Neural progenitor cell (in vitro differentiated cells): ENCODE data around the gene FGF10.

Source experiments
- EZH2 ChIP-seq: fragments of 200-600 bp; sonication (generic); IDR thresholded peaks from 2 replicates; pipeline ENCODE4 v1.6.1; 2017; ENCODE audit warnings: antibody characterized with exemption, mild to moderate bottlenecking, moderate library complexity
- TF ChIP-seq, protein P1 (sequence below): fragments of 200-600 bp; sonication (generic); IDR thresholded peaks from 2 replicates; pipeline ENCODE4 v1.5.1; 2017; ENCODE audit warnings: antibody characterized with exemption, mild to moderate bottlenecking

GRCh38 chr5:44372028-44372427, 17.2 kb downstream of the FGF10 start:
- TF ChIP-seq, protein P1, sequence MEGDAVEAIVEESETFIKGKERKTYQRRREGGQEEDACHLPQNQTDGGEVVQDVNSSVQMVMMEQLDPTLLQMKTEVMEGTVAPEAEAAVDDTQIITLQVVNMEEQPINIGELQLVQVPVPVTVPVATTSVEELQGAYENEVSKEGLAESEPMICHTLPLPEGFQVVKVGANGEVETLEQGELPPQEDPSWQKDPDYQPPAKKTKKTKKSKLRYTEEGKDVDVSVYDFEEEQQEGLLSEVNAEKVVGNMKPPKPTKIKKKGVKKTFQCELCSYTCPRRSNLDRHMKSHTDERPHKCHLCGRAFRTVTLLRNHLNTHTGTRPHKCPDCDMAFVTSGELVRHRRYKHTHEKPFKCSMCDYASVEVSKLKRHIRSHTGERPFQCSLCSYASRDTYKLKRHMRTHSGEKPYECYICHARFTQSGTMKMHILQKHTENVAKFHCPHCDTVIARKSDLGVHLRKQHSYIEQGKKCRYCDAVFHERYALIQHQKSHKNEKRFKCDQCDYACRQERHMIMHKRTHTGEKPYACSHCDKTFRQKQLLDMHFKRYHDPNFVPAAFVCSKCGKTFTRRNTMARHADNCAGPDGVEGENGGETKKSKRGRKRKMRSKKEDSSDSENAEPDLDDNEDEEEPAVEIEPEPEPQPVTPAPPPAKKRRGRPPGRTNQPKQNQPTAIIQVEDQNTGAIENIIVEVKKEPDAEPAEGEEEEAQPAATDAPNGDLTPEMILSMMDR = no peak
- no peak for TF ChIP-seq EZH2
